Measurements from ENCODE around the gene PERM1. TPM values are rescaled to one million over a fixed set of nuclear protein-coding genes. Genes with fewer than 3 reads are reported as not detected.

PERM1 gene
- total and polyA plus RNA-seq, 9 of the 15 experiments (the other 6 are each of a cell fraction or from before 2014, with no cell fraction given), result not detected

DNA sequence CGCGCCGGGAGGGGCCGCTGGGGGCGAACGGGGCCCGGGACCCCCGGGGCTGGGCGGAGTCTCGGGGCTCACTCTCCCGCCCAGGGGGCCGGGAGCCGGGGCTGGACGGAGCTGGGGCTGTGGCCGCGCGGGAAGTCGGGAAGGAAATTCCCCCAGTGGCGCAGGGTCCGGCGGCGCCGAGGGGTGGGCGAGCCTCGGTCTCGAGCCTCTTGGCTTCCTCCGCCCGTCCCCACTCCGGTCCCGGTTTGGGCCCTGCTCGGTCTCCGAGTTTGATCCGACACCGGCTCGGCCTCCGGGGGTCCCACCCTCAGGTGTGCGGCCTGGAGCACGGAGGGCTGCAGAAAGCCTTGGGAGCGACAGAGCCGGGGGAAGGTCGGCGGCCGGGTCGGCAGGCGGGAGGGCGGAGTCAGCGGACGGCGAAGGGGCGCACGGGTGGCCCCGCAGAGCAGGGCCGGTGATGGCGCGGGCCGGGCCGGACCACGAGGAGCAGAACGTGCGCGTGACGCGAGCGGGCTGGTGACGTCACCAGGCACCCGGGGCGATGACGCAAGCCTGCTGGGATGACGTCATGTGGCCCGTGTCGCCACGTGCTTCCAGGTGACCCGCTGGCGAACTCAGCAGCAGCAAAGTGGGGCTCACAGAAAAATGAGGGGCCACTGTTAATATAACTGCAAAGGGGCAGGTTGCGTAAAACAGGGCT is 18.6 kb upstream of the PERM1 start (continued):
- TF ChIP-seq SNIP1 (IDR thresholded peaks at IDR 0.05; ENCODE audit: low read depth), result peak; percentile 62; the same call in 1 of the 2 replicates
- TF ChIP-seq, protein P1, sequence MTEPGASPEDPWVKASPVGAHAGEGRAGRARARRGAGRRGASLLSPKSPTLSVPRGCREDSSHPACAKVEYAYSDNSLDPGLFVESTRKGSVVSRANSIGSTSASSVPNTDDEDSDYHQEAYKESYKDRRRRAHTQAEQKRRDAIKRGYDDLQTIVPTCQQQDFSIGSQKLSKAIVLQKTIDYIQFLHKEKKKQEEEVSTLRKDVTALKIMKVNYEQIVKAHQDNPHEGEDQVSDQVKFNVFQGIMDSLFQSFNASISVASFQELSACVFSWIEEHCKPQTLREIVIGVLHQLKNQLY (CRISPR knock-in tag; conservative IDR thresholded peaks at IDR 0.05), result peak; percentile 25 to 90; a peak in 1 of 4 replicates
- TF ChIP-seq, protein P2, sequence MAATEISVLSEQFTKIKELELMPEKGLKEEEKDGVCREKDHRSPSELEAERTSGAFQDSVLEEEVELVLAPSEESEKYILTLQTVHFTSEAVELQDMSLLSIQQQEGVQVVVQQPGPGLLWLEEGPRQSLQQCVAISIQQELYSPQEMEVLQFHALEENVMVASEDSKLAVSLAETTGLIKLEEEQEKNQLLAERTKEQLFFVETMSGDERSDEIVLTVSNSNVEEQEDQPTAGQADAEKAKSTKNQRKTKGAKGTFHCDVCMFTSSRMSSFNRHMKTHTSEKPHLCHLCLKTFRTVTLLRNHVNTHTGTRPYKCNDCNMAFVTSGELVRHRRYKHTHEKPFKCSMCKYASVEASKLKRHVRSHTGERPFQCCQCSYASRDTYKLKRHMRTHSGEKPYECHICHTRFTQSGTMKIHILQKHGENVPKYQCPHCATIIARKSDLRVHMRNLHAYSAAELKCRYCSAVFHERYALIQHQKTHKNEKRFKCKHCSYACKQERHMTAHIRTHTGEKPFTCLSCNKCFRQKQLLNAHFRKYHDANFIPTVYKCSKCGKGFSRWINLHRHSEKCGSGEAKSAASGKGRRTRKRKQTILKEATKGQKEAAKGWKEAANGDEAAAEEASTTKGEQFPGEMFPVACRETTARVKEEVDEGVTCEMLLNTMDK (IDR thresholded peaks at IDR 0.05; ENCODE audit: borderline replicate concordance, insufficient read depth, low read depth, low read length, poor library complexity, severe bottlenecking), result peak; percentile 5
- no peak for TF ChIP-seq SRSF1 (IDR thresholded peaks at IDR 0.05; ENCODE audit: low read depth, low read length)
- TF ChIP-seq SMARCE1 (IDR thresholded peaks at IDR 0.05), result 0 out of 2 replicates have a peak, but pooled peaks have one; percentile 43
- TF ChIP-seq GTF2E2 (tag; IDR thresholded peaks at IDR 0.05), result peak; percentile 70; the same call in 1 of the 2 replicates
- TF ChIP-seq MYBL2 (IDR thresholded peaks at IDR 0.05; ENCODE audit: low read depth), result no peak
- TF ChIP-seq MYBL2 (CRISPR knock-in tag; IDR thresholded peaks at IDR 0.05; ENCODE audit: borderline replicate concordance), result no peak; the same call in 1 of the 2 replicates
- no peak for TF ChIP-seq ZNF12 (CRISPR knock-in tag; IDR thresholded peaks at IDR 0.05)
- no peak for TF ChIP-seq RBM39 (optimal IDR thresholded peaks at IDR 0.05; ENCODE audit: low read depth, low read length)
- TF ChIP-seq, protein P3, sequence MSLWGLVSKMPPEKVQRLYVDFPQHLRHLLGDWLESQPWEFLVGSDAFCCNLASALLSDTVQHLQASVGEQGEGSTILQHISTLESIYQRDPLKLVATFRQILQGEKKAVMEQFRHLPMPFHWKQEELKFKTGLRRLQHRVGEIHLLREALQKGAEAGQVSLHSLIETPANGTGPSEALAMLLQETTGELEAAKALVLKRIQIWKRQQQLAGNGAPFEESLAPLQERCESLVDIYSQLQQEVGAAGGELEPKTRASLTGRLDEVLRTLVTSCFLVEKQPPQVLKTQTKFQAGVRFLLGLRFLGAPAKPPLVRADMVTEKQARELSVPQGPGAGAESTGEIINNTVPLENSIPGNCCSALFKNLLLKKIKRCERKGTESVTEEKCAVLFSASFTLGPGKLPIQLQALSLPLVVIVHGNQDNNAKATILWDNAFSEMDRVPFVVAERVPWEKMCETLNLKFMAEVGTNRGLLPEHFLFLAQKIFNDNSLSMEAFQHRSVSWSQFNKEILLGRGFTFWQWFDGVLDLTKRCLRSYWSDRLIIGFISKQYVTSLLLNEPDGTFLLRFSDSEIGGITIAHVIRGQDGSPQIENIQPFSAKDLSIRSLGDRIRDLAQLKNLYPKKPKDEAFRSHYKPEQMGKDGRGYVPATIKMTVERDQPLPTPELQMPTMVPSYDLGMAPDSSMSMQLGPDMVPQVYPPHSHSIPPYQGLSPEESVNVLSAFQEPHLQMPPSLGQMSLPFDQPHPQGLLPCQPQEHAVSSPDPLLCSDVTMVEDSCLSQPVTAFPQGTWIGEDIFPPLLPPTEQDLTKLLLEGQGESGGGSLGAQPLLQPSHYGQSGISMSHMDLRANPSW (CRISPR knock-in tag; IDR thresholded peaks at IDR 0.05), result peak; percentile 97
- TF ChIP-seq, protein P4, sequence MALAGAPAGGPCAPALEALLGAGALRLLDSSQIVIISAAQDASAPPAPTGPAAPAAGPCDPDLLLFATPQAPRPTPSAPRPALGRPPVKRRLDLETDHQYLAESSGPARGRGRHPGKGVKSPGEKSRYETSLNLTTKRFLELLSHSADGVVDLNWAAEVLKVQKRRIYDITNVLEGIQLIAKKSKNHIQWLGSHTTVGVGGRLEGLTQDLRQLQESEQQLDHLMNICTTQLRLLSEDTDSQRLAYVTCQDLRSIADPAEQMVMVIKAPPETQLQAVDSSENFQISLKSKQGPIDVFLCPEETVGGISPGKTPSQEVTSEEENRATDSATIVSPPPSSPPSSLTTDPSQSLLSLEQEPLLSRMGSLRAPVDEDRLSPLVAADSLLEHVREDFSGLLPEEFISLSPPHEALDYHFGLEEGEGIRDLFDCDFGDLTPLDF (CRISPR knock-in tag; IDR thresholded peaks at IDR 0.05), result peak; percentile 67; the same call in 1 of the 2 replicates
- TF ChIP-seq TEAD4 (IDR thresholded peaks at IDR 0.05; ENCODE audit: low read length), result peak; percentile 48
- TF ChIP-seq TEAD4 (CRISPR knock-in tag; IDR thresholded peaks at IDR 0.05; ENCODE audit: borderline replicate concordance), result peak; percentile 96; the same call in 1 of the 2 replicates
- TF ChIP-seq MEF2D (tag; conservative IDR thresholded peaks at IDR 0.05; ENCODE audit: low read depth), result peak; percentile 63; the same call in 1 of the 2 replicates
- TF ChIP-seq HNRNPUL1 (IDR thresholded peaks at IDR 0.05; ENCODE audit: low read length), result no peak
- 0 out of 2 replicates have a peak, but pooled peaks have one; percentile 12 for TF ChIP-seq ZNF57 (CRISPR knock-in tag; IDR thresholded peaks at IDR 0.05)
- TF ChIP-seq, protein P5, sequence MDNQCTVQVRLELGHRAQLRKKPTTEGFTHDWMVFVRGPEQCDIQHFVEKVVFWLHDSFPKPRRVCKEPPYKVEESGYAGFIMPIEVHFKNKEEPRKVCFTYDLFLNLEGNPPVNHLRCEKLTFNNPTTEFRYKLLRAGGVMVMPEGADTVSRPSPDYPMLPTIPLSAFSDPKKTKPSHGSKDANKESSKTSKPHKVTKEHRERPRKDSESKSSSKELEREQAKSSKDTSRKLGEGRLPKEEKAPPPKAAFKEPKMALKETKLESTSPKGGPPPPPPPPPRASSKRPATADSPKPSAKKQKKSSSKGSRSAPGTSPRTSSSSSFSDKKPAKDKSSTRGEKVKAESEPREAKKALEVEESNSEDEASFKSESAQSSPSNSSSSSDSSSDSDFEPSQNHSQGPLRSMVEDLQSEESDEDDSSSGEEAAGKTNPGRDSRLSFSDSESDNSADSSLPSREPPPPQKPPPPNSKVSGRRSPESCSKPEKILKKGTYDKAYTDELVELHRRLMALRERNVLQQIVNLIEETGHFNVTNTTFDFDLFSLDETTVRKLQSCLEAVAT (IDR thresholded peaks at IDR 0.05), result peak in 1 of 2 experiments; percentile 45; a peak in 1 of 4 replicates
- TF ChIP-seq PML (IDR thresholded peaks at IDR 0.05; ENCODE audit: low read length), result peak; percentile 63

Measured in K562 (cell line).